Epithelial cell of proximal tubule (primary cell): ENCODE data around the gene OCA2. TPM values are rescaled to one million over a fixed set of nuclear protein-coding genes. Genes with fewer than 3 reads are reported as not detected.

Source experiments
- DNase-seq: peaks from one replicate; pipeline ENCODE4 v3.0.0-alpha.2; 2011; ENCODE audit warnings: low read depth
- H3K4me3 ChIP-seq: 2 replicates; pipeline ENCODE4 v1.5.1; 2011; ENCODE audit warnings: low read depth, mild to moderate bottlenecking, low read length
- CTCF ChIP-seq: conservative IDR thresholded peaks from 2 replicates; pipeline ENCODE4 v1.5.1; 2012; ENCODE audit warnings: low read depth, mild to moderate bottlenecking, low read length
- total RNA-seq: library from RNA; depleted of rRNA; stranded (reverse); fragments of >200 nt; gene quantifications from 2 replicates; pipeline ENCODE4 v1.2.3, GENCODE V29; 2015

Gene OCA2
- total RNA-seq, 1 donor from 2014 or later: not detected

- DNase-seq: no peak
- TF ChIP-seq CTCF: no peak
Observed at GRCh38 chr15:27815035-27815434, 284.1 kb downstream of the OCA2 start.

DNA sequence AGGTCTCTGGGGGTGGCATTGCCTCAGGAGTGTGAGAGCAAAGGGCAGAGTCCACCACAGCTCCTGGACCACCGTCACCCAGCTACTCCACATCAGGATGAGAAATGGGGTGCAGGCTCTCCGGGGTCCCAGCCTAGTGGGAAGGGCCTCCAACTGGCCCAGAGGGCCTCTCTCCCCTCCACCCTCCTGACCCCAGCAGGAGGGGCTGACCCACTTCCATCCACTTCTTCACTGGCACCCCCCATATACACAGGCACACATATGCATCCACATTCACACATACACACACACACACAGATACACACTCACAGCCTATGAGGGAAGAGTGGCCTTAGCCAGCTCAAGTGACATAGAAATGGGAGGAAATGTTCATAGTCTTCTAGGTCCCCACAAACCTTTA lies 286.0 kb downstream of the OCA2 start:
- no peak for TF ChIP-seq CTCF
- H3K4me3 ChIP-seq: no peak overlapping the region
- no peak for DNase-seq

More at GRCh38 chr15:27815035-27815434, 284.1 kb downstream of the OCA2 start:
- H3K4me3 ChIP-seq: no peak overlapping the region

DNA sequence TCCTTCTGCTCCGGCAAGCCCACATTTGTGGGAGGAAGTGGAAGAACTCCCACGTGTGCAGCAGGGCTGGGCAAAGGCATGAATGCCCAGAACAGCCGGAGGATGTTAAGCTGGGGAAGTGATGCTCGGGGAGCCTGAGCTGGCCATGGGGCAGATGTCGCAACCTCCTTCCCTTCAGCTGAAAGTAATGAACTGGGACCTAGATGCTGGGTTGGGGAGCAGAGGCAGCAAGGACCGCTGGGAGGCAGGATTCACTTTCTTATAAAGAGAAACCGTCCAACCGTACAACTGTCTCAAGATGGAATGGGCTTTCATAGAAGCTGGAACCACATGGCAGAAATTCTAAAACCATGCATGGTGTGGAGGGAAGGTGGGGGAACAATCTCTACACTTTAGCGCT lies 290.9 kb downstream of the OCA2 start:
- TF ChIP-seq CTCF: no peak
- no peak overlapping the region for H3K4me3 ChIP-seq
- no peak for DNase-seq

DNA sequence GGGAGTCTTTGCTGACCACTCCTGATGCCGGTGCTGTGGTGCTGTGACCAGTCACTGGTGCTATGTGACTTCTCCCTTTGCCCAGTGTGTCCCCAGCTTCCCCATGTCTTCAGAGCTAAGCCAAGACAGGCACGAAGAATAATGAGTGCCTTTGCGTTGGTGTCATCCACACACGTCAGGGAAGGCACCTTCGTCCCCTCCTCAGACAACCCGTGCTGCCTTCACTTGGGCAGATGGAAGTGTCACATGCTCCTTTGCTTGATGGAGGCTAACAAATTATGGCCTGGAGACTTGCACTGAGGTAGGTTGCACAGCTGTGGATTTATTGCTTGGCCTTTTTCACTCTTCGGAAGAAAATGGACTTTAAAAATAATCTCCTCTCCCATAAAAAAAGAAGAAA lies 291.8 kb downstream of the OCA2 start:
- no peak for DNase-seq
- TF ChIP-seq CTCF: no peak
- no peak overlapping the region for H3K4me3 ChIP-seq

DNA sequence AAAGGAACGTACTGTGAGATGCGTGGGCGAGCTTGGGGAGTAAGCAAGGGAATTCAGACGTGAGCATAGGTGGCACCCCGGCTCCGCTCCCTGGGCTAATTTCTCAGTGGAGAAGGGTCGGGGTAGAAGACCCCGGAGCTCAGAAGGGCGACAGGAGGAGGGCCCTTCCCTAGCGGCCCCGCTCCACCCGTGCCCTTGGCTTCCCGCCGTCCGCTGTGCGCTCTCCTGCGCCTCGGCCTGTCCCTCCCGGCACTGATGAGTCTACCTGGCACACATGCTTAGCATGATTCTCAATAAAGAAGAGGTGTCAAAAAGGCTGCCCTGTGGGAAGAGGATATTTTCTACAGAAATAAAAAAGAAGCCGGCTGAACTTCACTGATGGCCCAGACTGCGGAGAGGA lies 292.7 kb downstream of the OCA2 start:
- H3K4me3 ChIP-seq: no peak overlapping the region
- no peak for DNase-seq
- no peak for TF ChIP-seq CTCF

DNA sequence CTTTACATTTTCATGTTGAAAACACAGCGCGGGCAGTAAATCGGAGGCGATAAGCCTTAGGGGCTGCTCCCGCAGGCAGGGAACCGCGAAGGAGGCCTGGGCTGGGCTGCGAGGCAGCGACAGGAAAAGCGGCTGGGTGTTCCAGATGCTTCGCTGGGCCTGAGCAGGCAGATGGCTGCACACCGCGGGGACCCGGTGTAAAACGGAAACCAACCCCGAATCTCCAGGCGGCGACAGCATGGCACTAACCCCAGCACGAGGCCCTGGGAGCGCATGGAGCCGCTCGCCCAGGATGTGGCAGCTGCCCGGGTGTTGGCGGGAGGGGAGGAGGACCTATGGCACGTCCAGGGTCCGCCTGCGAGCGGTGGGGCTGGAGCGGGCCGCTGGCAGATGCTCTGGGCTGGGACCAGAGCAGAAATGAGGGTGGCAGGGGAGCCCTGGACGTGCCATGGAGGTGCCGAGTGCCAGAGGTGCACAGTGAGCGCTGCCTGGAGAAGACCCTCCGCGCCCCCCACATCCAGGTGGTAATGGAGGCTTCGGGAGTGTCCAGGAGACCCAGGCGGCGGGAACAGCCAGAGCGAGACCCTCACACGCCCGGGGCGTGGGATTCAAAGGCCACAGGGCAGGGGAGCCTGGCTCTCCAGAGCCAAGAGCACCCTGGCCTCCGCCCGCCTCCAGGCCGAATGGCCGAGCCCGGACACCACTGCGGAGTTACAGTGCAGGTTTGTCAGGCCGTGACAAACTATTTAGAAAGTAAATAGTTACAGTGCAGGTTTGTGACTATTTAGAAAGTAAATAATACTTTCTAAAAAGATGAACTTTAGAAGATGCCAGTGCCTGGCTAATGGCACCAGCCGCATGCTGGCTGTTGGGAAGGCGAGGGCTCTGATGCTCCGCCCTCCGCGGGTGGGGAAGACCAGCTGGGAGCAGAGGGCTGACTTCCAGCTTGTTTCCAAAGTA lies 293.6 kb downstream of the OCA2 start:
- TF ChIP-seq CTCF: no peak
- DNase-seq: no peak
- no peak overlapping the region for H3K4me3 ChIP-seq
